LNCaP clone FGC (cell line): ENCODE data around the gene OVCA2.

Experiments
- DNase-seq: peaks from one replicate; pipeline ENCODE4 v3.0.0-alpha.2; 2011; ENCODE audit warnings: low read depth
- H3K4me3 ChIP-seq: 2 replicates; pipeline ENCODE4 v1.5.1; 2011; ENCODE audit warnings: mild to moderate bottlenecking, low read depth, low read length, control low read depth
- CTCF ChIP-seq: IDR thresholded peaks from 2 replicates; pipeline ENCODE4 v1.5.1; 2012; ENCODE audit warnings: mild to moderate bottlenecking; ENCODE audit not compliant: control insufficient read depth, insufficient read depth; ENCODE audit errors: extremely low read depth

The OVCA2 gene

GRCh38 chr17:2042933-2043332, 1.1 kb downstream of the OVCA2 start:
- H3K4me3 ChIP-seq: peak overlapping the region; percentile 84
- DNase-seq: no peak
- no peak for TF ChIP-seq CTCF

- no peak overlapping the region for H3K4me3 ChIP-seq
- DNase-seq: no peak
- TF ChIP-seq CTCF: no peak
Observed at GRCh38 chr17:2043785-2044184, 2.0 kb downstream of the OVCA2 start.

- H3K4me3 ChIP-seq: no peak overlapping the region
- DNase-seq: no peak
- no peak for TF ChIP-seq CTCF
Observed at GRCh38 chr17:2044263-2044894, 2.6 kb downstream of the OVCA2 start.

- no peak overlapping the region for H3K4me3 ChIP-seq
- no peak for DNase-seq
- TF ChIP-seq CTCF: no peak
Observed at GRCh38 chr17:2047590-2047989, 5.8 kb downstream of the OVCA2 start.

GRCh38 chr17:2048805-2049204, 7.0 kb downstream of the OVCA2 start:
- no peak for DNase-seq
- TF ChIP-seq CTCF: no peak
- H3K4me3 ChIP-seq: peak overlapping the region; percentile 64

- DNase-seq: no peak
- H3K4me3 ChIP-seq: peak overlapping the region; percentile 64
Observed at GRCh38 chr17:2049333-2050299, 7.8 kb downstream of the OVCA2 start.

More at GRCh38 chr17:2049333-2050299, 7.8 kb downstream of the OVCA2 start:
- no peak for TF ChIP-seq CTCF
